ENCODE results near the gene STARD10.

Gene STARD10

DNA sequence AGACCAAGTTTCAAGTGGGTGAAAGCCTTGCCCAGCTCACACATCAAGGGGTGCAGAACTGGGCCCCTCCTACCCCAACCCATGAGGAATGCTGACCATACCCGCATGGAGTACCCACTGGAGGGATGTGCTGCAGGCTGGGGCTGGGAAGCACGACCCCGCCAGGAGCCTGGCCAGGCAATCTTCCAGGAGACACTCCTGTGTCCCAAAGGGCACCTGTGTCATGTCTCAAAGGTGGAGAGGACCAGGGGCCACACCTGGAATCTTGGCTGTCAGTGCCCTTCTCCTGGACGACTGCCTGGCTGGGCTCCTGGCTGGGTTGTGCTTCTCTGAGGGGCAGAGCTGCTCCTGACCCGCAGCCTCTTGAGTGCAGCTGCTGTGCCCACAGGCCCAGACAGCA, 48.3 kb downstream of the STARD10 start:
- DNase-seq (ENCODE audit: low read depth in 2 of 2) = no peak

DNA sequence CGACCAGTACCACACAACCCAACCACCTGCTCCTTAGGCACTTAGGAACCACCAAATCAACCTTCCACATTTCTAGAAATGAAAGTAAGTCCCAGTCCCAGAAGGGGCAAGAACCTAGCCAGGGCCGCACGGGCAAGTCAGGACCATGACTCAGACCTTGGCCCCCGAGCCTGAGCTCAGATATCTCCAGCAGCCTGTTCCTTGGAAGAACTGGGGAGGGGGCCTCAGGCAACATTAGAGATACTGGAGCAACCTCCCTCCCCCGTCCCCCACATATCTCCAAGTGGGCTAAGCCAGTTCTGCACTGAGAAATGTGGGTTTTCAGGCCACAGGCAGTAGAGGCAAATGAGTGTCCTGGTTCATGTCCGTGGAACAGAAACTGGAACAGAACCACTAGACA, 49.4 kb downstream of the STARD10 start:
- DNase-seq (ENCODE audit: low read depth in 2 of 2) = no peak

DNA sequence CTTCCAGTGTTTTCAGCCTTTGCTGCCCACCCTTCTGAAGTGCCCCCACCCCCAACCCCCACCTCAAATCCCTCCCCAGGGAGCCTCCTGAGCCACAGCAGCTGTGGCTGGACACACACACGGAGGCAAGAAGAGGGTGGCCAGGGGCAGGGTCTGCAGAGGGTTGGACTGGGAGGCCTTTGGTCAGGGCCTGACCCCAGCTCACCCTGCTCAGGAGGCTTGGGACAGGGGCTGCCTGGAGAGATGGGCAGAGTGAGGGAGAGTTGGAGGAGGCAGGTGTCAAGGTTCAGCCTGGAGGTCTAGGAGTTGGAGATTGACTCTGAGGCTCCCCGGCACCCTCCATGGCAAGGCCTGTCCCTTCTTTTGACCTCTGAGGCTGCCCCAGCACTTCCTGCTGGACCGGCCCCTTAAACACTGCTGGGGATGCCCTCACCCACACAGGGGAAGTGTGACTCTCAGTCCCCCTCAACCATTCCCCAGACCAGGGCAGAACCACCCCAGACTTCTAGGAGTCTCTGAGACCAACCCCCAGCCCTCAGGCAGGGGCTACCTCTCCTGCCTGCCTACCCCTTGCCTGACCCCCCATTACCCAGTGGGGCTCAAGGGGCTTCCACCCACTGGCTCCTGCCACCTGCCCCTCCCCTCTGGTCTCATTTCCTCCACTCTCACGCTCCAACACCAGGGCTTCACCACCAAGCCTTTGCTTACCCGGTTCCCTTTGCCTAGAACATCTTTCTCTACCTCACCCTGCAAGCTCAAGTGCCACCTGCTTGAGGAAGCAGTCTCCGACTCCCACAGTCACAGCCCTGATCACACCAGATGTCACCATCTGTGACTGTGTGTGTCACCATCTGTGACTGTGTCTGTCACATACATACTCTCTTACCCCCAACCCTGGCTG, 50.3 kb downstream of the STARD10 start:
- no peak for DNase-seq (ENCODE audit: low read depth in 2 of 2)

DNA sequence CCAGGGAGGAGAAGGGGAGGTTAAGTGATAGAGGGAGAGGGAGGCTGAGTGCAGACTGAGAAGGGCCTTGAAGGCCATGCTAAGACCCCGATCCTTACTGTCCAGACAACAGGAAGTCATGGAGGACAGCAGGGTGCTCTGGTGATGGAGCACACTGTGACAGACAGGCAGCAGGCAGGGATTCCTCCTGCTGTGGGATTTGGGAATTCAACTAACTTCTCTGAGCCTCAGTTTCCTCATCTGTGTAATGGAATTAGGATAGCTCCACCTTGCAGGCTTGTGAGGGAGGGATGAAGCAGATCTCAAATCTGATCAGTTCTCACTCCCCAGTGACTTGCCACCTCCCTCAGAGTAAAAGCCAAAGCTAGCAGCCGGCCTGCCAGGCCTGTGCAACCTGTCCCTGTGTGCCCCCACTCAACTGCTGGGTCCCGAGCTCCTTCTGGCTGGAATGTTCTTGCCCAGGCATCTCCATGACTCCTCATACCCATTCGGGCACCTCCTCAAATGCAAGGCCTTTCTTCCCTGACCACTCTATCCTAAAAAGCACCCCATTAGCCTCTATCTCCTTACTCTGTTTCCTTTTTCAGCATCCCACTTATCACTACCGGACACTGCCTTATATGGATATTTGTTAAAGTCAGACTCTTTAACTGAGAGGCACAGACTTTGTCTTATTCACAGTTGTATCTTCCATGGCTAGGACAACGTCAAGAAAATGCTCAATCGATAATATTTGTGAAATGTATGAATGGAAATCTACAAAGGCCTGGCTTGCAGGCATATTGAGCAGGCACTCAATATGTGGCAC, 51.1 kb downstream of the STARD10 start:
- DNase-seq (ENCODE audit: low read depth in 2 of 2) = no peak

DNA sequence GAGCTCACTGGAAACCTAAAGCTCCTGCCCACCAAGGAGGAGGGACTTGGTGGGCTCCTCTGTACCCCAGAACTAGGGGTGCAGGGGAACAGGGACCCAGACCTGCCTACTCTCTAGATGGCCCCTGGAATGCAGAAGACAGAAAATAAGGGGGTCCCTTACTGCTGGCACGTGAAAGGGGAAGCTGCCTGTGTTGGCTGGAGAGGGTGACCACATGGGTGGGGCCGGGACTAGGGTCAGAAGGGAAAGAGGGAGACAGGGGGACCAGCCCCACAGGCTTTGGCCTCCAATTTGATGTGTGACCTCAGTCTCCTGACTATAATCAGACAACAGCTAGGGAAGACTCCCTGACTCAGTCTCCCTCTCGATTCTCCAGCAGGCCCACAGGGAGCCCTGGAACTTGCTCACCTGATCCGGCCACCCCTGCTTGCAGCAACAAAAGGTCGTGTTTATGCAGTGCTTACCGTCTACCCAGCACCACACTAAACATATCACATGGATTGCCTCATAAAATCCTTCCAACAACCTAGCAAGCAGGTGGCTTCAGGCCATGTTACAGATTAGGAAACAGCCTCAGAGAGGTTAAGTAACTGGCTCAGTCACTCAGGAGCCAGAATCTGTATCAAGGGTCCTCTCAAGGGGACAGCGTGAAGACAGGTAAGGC, 51.9 kb downstream of the STARD10 start:
- DNase-seq (ENCODE audit: low read depth in 2 of 2) = no peak

DNA sequence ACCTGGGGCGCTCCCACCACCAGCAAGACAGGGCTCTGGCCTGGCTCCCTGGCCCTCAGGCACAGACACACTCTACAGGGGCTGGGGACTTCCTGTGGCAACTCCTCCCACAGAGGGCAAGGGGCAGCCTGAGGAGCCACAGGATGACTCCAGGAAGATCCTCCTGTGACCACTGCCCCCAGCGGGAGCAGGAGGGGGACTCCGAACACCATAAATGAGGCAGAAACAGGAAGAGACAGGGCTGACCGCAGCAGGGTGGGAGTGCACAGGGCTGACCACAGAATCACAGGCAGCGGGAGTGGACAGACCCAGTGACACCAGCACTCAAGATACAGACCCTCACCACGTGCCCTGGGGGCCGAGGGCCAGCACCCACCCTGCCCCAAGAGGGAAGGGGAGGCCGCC, 52.4 kb downstream of the STARD10 start:
- no peak for DNase-seq (ENCODE audit: low read depth in 2 of 2)

DNA sequence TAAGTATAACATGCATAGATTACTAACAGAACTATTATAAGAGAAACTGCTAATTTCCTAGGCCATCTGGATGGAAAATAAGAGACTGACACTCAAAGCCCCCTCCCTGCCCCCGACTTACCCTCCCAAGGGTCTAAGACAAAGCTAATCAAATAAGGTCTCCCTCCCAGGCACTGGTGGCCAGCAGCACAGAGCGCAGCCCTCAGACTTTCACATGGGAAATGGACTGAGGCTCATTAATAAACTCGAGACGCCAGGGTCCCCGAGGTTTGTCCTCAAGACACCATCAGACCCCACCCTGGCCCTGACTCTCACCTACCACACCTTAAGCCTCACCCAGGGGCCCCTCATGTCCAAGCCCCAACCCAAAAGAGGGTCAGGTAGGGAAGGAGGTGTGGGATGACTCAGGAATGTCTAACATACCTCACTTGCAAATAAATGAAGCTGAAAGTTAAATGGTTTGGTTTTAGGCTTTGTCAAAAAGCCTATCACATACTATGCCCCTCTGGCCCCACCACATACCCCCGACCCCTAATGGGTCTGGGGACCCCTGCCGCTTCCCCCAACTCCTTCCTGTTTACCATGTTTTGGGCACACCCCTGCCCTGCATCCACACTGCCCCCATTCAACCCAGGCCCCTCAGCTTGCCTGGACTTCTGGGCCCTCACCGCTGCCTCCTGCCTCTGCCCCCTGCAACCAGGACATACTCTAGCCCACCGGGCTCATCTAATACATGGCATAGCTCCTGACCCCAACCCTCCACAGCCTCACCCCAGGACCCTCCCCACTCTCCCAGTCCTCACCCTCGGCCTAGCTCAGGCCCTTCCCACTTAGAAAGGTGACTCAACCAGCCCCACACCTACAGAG, 53.1 kb downstream of the STARD10 start:
- no peak for DNase-seq (ENCODE audit: low read depth in 2 of 2)

DNA sequence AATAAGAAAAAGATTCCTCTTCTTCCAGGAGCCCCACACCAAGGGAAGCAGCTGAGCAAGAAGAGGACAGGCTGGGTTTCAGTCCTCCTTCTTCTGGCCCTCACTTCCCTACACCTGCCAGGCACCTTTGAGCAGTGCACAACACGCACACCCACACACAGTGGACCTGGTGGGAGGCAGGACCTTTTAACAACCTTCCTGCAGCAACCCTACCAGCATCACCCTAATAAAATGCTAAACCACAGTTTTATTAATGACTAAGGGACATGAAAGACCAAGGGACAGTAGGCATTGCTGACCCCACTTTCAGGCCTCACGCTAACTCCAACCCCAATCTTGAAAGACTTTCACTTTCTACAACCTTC, 53.8 kb downstream of the STARD10 start:
- no peak for DNase-seq (ENCODE audit: low read depth in 2 of 2)

DNA sequence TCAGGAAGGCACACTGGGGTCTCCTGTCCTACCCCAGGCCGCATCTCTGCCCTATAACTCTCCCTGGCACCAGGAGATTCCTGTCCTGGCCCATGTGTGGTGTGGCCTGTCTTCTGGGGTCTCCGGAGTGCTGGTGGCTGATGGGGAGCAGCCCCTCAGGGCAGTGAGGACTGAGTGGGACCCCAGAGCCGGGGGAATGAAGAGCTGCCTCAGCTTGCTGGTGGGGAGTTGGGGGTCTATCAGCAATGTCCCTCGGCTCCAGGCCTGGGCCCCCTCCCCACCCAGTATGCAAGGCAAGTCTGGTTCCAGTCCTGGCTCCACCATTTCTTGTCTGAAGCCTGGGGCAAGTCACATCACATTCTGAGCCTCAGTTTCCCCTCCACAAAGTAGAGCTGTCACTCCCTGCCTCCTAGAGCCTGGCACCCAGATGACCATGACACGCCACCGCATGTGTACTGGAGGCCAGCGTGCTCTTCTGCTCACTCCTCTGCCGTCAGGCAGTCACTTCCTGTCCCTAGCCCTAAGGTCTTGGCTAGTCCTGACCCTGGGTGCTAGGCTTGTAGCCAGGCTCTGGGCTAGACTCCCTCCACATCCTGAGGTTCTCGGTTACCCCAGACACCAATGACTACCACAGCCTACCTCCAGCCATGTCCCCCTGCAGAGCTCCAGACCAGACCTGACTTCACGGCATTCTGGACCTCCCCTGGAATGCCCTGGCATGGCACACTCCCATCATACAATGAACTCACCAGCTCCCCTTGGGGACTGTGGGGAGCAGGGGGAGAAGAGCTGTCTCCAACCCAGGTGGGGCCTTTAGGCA, 54.4 kb downstream of the STARD10 start:
- DNase-seq (ENCODE audit: low read depth in 2 of 2) = no peak

DNA sequence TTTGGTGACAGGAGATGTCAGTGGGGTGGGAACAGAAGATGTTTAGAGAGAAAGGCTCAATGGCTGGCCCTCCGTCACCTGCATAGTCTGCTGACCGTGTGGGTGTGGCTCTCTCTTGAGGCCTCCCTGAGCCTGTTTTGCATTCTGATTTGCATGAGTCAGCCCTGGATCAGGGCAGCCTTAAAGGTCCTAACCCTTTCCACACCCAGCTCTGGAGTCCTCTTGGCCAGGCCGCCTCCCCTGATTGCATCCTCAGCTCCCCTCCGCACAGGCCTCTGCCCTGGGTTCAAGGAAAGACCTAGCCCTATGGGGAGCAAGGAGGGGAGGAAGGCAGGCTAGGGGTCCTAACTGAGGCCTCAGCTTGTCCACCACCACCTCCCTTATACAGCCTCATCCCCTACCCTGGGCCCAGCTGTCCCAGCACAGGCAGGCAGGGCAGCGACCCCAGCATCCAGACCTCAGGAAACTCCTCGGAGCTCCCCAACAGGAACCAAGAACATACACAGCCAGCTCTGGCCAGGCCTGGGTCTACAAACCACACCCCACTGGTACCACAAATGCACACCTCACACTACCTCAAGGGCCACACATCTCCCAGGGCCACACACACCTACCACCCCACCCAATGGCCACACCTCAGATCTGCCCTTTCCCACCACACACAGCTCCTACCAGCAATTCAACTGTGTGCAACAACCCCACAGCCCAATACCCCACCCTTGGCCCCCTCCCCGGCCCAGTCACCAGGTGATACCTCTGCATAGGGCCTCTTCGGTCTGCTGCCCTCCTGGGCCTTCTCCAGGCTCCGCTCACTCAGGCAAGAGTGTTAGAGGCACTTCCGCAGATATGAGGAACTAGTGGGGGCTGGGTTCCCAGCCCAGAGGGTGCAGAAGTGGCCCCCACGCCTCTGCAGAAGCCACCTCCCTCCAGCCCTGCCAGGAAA, 55.4 kb downstream of the STARD10 start:
- no peak for DNase-seq (ENCODE audit: low read depth in 2 of 2)

DNA sequence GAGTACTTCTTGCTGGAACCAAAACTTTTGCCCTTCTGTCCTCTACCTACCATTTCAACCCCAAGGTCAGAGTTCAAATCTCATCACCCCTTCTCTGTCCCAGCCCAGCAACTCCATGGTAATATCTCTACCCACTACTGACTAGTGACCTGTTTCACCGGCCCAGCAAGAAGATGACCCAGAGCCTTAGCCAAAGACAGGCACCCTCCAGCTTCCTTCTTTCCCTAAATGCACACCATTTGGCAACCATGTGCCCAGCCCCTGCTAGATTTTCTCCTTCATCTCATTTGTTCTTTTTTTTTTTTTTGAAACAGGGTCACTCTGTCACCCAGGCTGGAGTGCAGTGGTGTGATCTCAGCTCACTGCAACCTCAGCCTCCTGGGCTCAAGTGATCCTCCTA, 56.5 kb downstream of the STARD10 start:
- DNase-seq (ENCODE audit: low read depth in 2 of 2) = no peak

DNA sequence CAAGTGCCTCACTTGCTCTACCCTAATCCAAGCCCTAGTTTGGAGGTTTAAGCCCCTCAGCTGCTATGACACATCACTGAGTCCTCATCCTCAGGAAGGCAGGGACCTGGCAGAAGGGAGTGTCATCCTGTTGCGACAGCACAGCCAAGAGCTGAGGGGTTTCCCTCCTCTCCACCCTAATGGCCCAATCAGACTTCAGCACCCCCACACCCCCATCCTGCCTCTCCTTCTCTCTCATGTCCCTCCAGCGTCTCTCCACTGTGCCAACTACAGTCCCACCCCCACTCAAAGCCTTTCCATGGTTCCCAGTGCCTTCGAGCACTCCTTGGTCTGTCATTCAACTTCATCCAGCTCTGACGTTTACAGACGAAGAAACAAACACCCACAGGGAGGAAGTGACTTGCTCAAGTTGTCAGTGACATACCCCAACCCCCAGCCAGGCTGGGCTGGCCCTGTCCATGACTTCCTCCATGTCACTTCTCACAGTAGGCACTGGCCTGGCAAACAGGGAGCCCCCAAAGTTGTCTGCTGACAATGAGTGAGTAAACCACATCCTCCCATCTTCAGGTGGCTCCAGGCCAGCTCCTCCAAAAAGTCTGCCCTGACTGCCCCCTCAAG, 57.3 kb downstream of the STARD10 start:
- DNase-seq (ENCODE audit: low read depth in 2 of 2) = peak; percentile 48 to 52

DNA sequence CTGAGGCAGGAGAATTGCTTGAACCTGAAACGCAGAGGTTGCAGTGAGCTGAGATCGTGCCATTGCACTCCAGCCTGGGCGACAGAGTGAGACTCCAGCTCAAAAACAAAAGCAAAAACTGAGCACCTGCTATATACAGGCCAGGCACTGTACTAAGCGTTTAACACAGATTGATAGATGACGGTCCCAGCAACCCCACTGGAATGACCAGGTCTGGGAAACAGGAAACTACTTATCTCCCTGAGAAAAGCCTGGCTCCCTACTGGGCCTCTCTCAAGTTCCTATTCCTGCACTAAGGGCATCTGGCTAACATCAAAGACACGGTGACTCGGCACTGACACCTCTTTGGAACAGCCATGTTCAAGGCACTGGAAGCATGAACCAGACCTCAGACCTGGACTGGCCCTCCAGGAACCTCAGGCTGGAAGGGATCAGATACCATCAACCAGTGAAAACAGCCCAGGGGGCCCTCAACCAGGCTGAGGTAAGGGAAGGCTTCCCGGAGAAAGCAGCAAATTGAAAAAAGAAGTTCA, 58.3 kb downstream of the STARD10 start:
- no peak for DNase-seq (ENCODE audit: low read depth in 2 of 2)

DNA sequence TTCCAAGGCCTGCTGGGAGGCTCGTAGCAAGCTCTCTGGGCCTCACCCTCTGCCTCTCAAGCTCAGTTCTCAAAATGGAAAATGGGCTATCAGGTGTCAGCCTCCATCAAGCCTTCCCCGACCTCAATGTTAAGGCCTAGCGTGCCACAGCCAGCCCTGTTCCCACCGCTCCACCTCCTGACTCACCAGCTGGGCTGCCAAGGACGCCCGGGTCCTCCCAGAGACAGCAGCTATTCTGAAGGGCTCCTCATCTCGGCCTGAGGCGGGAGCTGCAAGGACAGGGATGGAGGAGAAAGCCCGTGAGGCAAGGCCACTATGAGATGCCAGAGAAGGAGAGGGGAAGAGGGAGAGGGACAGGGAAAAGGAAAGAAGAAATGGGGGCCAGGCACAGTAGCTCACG, 61.5 kb downstream of the STARD10 start:
- no peak for DNase-seq (ENCODE audit: low read depth in 2 of 2)

DNA sequence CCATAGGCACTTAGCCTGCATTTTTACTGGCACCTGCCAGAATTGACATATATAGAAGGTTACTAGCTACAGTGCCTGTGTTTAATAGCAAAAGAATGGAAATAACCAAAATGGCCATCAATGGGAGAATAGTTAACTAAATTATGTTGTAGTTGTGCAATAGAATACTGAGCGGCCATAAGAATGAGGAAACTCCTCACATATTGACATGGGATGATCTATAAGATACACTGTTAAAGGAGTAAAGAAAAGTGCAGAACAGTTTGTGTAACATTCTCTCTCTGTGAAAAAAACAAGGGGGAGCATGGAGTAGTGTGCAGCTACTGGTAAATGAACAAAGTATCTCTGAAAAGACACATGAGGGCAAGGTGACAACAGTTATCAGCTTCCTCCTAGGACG, 63.1 kb downstream of the STARD10 start:
- DNase-seq (ENCODE audit: low read depth in 2 of 2) = no peak

DNA sequence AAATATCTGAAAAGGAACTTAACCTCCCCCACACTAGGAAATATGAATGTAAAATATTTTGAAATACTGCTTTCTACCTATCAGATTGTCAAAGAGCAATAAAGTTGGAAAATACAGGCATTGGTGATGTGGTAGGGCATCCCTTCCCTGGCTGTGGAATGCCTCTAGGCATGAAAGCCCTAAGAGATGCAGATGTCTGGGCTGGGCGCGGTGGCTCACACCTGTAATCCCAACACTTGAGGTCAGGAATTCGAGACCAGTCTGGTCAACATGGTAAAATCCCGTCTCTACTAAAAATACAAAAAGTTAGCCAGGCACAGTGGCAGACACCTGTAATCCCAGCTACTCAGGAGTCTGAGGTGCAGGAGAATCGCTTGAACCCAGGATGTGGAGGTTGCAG, 63.6 kb downstream of the STARD10 start:
- DNase-seq (ENCODE audit: low read depth in 2 of 2) = no peak

DNA sequence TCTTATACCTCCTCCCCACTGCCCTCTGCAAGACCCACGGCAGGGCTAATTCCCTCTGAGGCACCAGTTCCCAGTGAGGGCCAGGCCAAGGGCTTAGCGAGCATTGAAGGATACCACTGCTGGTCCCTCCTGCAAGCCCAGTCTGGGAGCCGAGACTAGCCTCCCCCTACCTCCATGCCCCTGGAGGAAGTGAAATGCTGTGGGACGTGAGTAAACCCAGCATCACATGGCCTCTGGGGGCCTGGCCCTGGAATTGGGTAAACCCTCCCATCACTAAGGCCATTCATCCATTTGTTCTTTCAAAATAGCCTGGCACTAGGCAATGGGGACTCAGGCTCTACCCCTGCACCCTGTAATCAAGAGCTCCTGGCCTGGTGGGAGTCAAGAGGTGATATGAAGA, 66.3 kb downstream of the STARD10 start:
- no peak for DNase-seq (ENCODE audit: low read depth in 2 of 2)

DNA sequence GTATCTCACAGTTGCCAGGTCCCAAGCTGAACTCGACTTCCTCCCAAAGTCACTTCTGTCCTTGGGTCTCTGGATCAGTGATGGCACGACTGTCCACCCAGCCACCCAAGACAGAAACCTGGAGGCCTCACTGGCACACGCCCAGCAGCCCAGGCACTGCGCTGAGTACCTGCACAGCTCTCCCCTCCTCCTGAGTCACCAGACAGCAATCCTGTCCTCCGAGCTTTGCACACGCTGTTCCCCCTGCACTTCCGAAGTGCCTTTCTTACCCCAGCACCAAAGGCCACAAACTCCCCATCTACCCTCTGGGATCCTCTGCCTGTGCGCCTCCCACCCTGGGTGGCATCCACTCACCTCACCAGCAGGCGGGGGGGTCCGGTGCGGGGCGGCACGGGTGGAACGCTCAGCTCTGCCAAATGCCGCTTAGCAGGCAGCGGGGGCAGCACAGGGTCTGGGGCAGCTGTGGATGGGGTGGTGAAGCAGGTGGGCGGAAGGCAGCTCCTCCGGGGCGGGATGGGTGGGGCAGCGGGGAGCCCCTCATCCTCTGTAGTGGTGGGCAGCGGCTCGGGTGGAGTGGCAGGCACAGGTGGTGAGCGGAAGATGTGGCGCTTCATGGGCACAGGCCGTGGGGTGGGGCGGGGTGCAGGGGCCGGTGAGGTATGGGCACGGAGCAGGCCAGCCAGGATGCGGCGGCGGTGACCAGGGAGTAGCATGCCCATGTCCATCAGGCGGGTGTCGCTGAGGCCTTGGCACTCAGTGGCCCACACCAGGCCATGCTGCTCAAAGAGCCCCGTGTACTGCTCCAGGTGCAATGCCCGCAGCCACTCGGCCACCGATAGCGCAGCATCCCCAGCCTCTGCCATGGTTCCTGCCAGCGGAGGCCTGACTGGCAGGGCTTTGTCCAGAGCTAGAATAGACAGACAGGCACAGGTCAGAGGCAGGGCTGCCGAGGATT, 67.3 kb downstream of the STARD10 start:
- no peak for DNase-seq (ENCODE audit: low read depth in 2 of 2)

Measured in stimulated activated CD8-positive, alpha-beta memory T cell treated with anti-CD3 and anti-CD28 coated beads, Interleukin-15, amount 100 ng/mL, for 48 hours (primary cell).